Stimulated activated CD8-positive, alpha-beta memory T cell treated with anti-CD3 and anti-CD28 coated beads, Interleukin-7, amount 100 ng/mL, for 24 hours (primary cell): ENCODE results near the gene EFNA4.

ENCODE experiments used
- DNase-seq: peaks from one replicate; pipeline ENCODE4 v3.0.0-alpha.2; 2020; ENCODE audit warnings: low read depth

The EFNA4 gene

DNA sequence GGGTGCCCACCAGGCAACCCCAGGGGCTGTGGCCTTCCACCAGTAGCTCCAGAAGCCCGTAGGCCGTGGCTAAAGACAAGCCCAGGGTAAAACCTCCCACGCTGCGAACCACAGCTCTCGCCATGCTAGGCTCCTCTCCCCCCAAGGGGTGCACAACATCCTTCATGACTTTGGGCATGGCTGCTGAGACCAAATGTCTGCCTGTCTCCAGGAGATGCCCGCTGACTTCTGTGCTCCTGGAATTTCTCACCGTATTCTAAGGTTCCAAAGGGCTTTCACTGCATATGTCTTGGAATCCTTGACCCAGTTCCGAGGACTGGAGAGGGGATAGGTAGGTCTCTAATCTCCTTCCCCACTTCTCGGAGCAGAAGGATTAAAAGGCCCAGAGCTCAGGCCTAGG is 30.0 kb upstream of the EFNA4 start, which contains the start of the genes DCST1 and DCST2:
TSS of gene DCST1 (plus strand) at position 301 of the 400 bp plus-strand sequence. CDS start 213 bp downstream, outside the sequence.
TSS of gene DCST2 (minus strand) at position 258 of the 400 bp plus-strand sequence. CDS start at position 178, 80 bp downstream.
- no peak for DNase-seq

DNA sequence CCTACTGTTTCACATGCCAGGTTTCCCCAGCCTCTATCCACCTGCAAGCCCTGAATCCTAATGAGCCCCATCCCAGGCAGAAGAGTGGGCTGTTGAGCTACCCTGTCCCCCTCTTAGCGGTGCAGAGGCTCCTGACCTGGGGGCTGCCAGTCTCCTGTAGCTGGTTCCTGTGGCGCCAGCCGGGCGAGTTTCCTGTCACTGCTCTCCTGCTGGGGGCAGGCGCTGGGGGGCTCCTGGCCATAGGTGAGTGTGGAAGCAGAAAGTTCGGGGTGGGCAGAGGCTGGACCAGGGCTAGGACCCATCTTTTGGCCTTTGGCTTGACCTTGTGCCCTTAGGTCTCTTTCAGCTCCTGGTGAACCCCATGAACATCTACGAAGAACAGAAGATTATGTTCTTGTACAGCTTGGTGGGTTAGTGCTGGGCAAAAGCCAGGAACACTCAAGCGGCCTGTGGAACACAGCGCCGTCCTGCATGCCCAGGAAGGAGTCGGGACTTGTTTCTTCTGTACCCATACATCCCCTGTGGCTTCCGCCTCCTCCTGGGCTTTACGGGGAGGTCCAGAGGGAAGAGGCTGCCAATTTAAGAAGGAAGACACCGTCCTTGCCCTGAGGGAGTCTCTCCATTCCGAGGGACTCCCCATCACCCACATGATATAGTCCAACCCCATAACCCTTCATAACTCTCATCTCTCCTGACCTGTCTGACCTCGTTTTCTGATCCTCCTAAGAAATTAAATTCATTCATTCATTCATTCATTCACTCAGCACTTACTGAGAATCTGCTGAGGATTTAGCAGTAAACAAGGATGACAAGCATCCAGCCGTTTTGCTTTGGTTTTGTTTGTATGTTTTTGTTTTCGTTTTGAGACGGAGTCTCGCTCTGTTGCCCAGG is 29.0 kb upstream of the EFNA4 start:
- no peak for DNase-seq

DNA sequence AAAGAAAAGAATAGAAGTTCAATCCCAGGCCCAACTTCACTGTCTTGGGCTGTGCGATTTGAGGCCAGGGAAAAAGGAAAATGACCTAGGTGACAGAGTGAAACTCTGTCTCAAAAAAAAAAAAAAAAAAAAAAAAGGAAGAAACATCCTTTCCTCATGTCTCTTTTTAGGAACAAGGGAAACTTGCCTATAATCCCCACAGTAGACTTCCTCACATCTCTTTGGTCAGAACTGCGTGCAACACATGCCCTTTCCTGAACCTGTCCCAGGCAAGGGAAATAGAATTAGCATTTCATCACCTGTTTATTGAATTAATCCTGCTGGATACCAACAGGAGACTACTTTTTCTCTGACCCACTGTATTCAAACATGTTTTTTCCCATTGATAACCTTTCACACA is 27.6 kb upstream of the EFNA4 start:
- DNase-seq, result no peak

DNA sequence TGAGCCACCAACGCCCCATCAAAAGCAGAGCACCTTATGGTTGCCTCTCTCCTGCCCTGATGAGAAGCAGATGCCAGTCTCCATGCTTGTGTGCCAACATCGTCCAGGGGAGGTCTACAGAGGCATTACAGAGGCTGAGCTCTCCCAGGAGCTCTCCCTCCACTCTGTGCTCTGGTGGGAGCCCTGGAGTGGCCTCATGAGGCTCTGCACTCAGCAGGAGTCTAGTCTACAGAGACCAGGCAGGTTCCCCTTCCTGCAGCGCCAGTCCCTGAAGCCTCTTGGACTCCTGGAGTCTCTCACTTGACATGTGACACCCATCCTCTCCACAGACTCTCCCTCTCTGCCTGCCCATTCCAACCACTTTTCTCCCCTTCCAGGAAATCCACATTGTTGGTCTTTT is 26.5 kb upstream of the EFNA4 start:
- DNase-seq, result no peak

DNA sequence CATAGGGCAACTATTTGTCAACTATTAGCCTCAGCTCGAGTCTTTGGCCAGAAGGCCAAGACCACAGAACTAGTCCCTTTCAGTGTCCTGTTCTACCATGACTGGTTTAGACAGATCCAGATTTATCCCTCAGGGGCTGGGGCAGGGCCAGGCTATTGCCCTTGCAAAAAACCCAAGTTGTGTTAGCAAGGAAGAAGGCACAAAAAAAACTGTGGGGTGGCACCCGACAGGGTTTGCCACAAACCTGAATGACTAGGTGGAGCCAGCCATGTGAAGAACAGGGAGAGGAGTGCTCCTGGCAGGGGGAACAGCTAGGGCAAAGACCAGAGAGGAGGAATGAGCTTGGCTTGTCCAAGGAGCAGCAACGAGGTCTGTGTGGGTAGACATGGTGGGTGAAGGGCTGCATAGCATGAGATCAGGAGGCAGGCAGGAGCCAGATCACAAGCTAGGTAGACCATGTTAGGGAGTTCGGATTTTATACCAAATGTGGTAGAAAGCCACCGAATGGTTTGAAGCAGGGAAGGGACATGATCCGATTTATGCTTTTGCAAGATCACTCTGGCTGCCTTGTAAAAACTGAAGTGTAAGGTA is 25.6 kb upstream of the EFNA4 start:
- DNase-seq, result no peak

DNA sequence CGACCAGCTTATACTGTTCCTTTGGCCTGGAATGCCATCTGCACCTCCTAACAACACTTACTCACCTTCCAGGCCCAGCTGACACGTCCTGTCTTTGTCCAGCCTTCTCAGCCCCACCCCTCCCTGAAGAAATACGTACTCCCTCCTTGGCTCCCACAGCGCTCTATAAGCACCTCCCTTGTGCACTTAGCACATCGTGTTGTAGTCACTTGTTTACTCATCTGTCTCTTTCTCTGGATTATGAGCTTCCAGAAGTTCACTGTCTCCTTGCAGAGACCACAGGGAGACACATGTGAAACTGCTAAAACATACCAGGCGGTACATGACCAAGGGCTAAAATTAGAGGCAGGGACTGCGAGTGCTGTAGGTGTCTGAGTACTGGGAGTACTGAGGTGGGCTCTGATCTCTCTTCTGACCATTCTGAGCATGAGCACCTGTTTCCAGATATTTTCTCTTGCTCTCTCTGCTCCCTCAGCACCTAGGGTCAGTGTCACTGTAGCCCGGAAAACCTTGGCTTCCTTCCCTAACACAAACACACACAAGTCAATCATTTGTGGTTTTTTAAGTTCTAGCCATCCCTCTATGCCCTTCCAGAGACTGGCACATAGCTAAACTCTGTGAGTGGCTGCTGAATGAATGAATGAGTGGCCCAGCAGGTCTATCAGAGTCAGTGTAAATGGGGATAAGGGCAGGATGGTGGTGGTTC is 24.8 kb upstream of the EFNA4 start:
- no peak for DNase-seq

DNA sequence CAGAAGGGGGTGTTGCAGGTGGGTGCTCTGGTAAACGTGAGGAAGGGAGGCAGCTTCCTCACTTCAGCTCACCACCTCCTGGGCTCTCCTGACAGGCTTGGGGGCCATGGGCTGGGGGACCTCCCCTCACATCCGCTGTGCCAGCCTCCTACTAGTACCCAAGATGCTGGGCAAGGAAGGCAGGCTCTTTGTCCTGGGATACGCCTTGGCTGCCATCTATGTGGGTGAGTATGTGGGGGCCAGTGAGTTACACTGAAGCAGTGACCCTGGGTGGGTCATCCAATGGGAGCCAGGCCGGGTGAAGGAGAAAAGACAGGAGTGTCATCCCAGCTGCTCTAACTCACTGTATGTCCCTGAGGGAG is 24.3 kb upstream of the EFNA4 start:
- DNase-seq, result no peak

DNA sequence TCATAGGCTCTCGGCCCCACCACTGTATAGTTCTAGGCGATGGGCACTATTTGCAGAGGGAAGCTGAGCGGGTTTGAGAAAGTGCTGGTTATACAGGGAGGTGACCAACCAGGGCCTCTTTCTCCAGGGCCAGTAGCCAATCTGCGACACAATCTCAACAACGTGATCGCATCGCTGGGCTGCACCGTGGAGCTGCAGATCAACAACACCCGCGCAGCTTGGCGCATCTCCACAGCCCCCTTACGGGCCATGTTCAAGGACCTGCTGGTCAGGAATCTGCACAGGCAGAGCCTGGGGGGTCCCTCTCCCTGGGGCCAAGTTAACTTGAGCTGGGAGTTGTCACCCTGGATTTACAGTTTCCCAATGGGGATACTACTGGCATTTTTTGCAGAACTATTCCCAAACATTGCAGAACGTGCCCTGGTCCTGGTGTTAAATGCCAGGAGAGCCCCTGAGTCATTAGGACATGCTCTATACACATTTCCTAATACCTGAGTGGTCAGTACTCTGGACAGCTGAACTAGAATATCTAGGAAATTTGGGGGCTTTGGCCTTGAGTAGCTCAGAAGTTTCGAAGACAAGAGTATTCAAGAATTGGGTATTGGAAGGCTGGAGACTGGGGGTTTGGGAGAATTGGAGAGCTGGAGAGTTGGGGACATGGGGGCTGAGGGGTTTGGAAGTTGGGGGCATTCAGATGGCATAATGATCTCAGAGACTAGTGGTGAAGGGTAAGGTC is 23.0 kb upstream of the EFNA4 start:
- DNase-seq, result no peak

DNA sequence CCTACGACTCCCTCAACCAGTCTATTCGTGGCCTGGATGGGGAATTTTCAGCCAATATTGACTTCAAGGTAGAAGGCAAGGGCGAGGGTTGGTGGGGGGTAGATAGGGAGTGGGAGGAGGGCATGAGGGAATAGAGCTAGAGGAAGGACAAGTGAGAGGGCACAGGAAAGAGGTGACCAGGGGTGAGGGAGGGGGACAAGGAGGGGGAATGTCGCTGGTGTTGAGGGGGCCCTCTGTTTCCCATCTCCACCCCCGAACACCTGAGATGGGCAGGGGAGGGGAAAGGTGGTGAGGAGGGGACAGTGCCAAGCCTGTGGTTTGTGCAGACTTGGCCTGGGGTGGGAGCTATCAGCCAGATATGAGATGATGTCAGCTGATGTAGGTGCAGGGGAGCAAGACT is 20.8 kb upstream of the EFNA4 start:
- DNase-seq, result no peak

DNA sequence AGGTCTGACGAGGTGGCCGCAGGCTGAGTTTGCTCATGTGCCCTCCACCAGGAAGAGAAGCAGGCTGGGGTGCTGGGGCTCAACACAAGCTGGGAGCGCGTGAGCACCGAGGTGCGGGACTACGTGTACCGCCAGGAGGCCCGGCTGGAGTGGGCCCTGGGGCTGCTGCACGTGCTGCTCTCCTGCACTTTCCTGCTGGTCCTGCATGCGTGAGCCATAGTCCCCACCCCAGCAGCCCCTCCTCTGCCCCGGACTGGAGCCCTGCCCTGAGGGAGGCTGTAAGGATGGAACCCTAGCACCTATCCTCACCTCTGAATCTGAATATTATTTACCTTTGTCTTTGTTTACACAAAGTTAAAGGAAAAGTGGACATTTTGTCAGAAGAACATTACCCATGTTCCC is 20.2 kb upstream of the EFNA4 start:
- DNase-seq, result no peak

DNA sequence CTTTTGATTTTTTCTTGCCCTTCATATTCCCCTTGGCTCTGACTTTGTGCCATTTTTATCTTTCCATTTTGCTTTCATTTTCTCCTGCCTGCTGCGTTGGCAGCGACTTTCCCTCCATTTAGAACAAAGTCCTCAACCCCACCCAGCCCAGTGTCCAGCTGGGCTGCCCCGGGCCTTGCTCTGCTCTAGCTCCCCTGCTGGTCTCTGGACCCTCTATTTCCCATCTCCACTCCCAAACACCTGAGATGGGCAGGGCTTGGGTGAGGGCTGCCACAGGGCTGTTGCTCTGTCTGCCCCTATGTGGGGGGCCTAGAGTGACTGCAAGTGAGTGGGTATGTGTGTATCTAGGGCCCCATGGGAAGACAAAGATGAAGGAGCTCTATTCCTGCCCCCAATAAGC is 19.7 kb upstream of the EFNA4 start:
- DNase-seq, result no peak

DNA sequence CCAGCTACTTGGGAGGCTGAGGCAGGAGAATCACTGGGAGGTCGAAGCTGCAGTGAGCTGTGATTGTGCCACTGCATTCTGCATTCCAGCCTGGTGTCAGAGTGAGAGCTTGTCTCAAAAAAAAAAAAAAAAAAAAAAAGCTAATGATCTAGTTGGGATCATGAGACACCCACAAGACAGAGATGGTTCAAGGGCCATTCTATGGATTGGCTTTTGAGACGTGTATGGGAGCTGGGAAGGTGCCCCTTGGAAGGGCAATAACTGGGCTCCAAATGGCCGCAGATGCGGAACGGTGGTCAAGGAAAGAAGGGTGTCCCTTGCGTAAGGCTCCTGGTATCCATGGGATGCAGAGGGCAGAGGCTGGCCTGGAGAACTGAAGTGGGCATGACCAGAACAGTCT is 19.2 kb upstream of the EFNA4 start:
- no peak for DNase-seq

DNA sequence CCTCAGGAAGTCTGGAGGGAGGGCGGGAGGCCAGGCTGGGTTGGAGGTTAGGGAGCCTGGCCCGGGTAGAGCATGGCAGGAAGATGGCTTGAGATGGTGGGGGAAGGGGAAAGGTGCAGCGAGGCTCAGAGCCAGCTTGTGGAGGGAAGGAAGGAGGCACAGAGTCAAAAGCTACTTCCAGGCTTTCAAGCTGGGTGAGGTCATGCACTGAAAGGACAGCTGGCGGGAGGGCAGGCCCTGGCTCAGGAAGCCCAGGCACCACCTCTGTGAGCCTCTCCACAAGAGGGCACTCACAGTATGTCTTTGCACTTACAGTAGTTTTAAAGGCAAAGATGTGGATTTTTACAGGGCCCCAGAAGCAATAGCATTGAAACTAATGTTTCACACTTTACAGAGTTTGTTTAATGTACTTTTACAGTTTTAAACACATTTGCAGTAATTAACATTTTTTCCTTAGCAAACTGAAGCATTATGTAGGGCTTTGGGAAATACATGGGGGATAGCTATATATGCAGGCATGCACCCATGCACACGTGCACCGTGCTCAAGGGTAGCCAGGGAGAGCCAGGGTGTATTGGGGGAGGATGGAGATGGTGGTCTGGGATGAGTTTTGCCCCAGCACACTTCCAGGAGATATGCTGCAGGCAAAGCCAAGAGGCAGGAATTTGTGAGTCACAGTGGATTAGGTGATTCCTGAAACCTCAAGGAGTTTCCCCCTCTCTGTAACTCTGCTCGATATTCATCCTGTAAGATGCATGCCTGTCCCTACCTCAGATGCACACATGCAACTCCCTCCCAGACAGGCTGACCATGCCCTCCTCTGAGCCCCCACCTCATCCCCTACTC is 18.5 kb upstream of the EFNA4 start:
- no peak for DNase-seq

DNA sequence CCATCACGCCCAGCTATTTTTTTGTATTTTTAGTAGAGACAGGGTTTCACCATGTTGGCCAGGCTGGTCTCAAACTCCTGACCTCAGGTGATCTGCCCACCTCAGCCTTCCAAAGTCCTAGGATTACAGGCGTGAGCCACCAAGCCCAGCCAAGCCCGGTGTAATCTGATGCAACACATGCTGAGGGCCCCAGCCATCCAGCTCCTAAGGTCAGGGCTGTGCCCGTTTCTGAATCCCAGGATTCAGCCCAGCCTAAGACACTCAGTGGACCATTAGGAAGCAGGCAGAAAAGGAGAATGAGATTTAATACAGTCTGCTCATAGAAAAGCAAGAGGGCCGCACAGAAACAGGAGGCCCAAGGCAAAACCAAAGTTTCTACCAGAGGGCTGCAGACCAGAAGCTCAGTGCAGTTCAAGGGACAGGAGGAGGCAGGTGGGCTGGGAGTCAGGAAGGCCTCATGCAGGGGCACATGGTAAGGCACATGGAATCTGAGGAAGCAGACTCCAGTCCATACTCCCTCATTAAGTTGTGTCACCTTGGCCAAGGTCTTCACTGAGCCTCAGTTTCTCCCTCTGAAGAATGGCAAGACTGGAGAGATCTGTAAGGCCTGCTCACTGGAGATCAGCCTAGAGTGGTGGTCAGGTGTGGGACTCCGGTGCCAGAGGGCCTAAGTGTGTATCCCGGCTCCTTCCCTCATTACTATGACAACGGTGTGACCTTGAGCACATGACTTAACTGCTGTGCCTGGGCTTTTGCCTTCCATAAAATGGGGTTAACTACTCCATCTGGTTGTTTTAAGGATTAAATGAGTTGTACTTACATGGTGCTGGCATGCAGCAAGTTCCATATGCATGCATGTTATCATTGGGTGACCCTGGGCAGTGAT is 14.8 kb upstream of the EFNA4 start:
- DNase-seq, result no peak

DNA sequence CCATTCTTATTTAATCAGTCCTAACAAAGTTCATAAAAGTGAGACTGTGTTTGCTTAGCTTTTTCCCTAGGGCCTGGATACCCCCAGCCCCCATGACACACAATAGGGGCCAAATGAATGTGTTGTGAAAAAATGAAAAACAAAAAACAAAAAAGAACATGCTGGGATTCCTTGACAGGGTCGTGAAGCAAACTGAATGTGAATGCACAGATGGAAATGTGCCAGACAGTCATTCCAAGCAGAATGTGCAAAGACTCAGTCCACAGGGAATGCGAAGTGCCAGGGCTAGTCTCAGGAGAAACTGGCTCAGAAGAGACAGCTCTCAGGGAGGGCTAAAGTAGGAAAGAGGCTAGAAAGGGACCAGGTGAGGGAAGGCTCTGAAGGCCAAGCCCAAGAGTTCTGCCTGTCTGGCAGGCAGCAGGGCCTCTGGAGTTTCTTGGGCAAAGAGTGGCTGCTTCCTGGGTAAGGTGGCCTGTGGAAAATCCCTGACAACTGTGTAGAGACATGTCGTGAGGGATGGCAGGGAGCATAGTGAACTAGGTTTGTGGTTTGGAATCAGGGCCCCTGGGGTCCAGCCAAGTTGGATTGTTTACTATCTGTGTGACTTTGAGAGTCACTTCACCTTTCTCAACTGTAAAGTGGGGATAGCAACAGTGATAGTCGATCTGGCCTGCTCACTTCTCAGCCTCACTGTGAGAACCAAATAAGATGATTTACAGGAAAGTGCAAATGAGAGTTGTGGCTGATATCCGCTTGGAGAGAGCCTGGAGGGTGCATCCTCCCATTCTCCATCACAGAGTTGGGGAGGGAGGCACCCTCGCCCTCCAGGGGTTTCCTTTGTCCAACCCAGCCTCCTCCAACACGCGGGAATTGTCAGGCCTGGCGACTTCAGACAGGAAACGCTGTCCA is 13.6 kb upstream of the EFNA4 start:
- DNase-seq, result no peak

DNA sequence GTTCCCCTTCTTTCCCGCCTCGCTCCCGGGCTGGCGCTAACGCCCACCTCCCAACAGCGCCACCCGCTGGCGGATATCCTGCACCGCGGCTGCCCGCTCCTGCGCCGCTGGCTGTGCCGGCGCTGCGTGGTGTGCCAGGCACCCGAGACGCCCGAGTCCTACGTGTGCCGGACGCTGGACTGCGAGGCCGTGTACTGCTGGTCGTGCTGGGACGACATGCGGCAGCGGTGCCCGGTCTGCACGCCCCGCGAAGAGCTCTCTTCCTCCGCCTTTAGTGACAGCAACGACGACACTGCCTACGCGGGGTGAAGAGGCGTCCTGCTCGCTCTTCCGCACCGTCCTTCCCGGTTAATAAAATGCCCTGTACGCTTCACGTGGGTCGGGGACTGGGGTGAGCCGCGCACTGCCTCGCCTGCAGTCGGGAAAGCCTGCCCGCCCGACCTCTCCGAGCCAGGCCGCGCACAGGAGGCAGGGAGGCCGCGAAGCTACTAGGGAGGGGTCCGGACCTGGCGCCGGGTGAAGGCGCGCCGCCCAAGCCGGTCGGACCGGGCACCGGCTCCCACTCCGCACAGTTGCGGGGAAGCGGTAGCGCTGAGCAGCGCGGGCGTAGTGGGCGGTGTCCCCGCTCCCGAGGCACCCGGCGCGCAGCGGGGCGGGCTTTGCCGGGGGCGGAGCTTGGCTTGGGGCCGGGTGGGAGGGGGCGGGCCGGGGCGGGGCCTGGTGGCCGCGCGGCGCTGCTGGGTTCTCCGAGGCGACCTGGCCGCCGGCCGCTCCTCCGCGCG is 12.8 kb upstream of the EFNA4 start, which contains the start of gene ADAM15:
TSS of gene ADAM15 (plus strand) at position 757 of the 782 bp plus-strand sequence. CDS start 71 bp downstream, outside the sequence.
- DNase-seq, result peak; percentile 51

DNA sequence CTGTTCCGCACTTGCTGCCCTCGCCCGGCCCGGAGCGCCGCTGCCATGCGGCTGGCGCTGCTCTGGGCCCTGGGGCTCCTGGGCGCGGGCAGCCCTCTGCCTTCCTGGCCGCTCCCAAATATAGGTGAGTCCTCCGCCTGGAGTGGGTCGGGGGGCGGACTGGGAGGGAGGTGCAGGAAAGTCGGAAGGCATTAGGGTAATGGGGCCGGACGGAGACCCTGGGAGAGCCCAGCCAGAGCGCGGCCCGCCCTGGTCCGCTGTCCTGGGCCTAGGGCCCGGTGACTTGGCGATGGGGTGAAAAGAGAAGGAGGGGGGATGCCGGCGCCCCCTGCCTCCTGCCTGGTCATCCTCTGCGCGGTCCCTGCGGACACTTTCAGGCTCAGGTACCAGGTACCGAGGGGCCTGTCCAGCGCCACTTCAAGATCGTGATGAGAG is 12.2 kb upstream of the EFNA4 start:
- no peak for DNase-seq

DNA sequence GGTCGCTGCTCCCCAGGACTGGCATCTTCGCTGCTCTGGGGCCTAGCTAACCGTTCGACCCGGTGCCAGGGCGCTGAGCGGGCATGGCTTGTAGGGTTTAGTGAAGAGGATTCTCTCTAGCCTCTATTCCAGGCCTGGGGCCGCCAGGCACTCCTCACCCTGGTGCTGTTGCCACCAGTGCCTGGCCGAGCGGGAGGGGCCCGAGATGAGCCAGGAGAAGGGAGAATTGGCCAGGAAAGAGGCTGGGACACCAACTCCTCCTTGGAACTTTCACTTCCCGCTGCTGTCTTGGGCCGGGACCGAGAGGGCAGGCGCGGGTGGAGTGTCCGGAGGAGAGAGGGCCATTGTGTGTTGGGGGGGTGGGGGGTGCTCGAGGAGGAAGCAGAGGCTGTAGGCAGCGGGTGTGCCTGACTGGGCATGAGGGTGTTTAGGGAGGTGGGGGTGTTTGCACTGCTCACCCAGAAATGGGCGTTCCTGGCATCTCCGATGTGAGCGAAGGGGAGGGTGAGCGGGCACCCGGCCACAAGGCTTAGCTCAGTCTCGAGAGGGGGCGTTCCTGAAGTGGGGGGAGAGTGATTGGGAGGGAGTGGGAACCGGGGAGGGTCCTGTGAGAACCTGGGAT is 11.7 kb upstream of the EFNA4 start:
- DNase-seq, result no peak
